K562 (cell line): ENCODE measurements around the gene TBL1XR1.

Source experiments
- ATF7 ChIP-seq: fragments of 450-650 bp; IDR thresholded peaks from 2 replicates; pipeline ENCODE4 v1.7.1; 2014; ENCODE audit warnings: mild to moderate bottlenecking, moderate library complexity
- CBFA2T3 ChIP-seq: fragments of 450-650 bp; IDR thresholded peaks from 2 replicates; pipeline ENCODE4 v1.6.1; 2017
- CEBPB ChIP-seq: fragments of 450-650 bp; IDR thresholded peaks from 2 replicates; pipeline ENCODE4 v1.6.1; 2016; ENCODE audit warnings: missing genetic modification characterization, missing compliant biosample characterization
- ESRRA ChIP-seq: fragments of 450-650 bp; IDR thresholded peaks from 2 replicates; pipeline ENCODE4 v1.6.1; 2014; ENCODE audit warnings: low read depth, mild to moderate bottlenecking, moderate library complexity, borderline replicate concordance
- FOXJ2 ChIP-seq: fragments of 200-800 bp; sonication (Bioruptor generic); IDR thresholded peaks from 2 replicates; pipeline ENCODE4 v1.6.1; 2016; ENCODE audit warnings: missing genetic modification characterization, missing compliant biosample characterization
- FOXK2 ChIP-seq, 2 experiments: fragments of 450-650 bp; IDR thresholded peaks in 1 of 2; conservative IDR thresholded peaks in 1 of 2; 2 replicates each; pipeline ENCODE4 v1.6.1; 2016; ENCODE audit warnings: low read depth in 2 of 2, mild to moderate bottlenecking in 1 of 2
- HMGN3 ChIP-seq: IDR thresholded peaks from 2 replicates; pipeline ENCODE4 v1.6.1; 2011; ENCODE audit warnings: borderline replicate concordance, low read depth, mild to moderate bottlenecking, mixed read lengths, low read length; ENCODE audit not compliant: insufficient read length; ENCODE audit errors: extremely low read depth
- POLR2A ChIP-seq: fragments of 450-650 bp; conservative IDR thresholded peaks from 2 replicates; pipeline ENCODE4 v1.6.1; 2016
- SP1 ChIP-seq: sonication (generic); formaldehyde crosslinking; IDR thresholded peaks from 2 replicates; pipeline ENCODE4 v1.8.1; 2022; ENCODE audit warnings: mild to moderate bottlenecking, missing genetic modification reagents
- SP2 ChIP-seq: IDR thresholded peaks from 2 replicates; pipeline ENCODE4 v1.6.1; 2011; ENCODE audit warnings: mild to moderate bottlenecking, low read depth, low read length, moderate library complexity; ENCODE audit not compliant: poor library complexity, severe bottlenecking; ENCODE audit errors: extremely low read depth
- STAT6 ChIP-seq: sonication (generic); formaldehyde crosslinking; IDR thresholded peaks from 2 replicates; pipeline ENCODE4 v1.8.1; 2023; ENCODE audit warnings: mild to moderate bottlenecking, missing genetic modification reagents
- TAF1 ChIP-seq: IDR thresholded peaks from 2 replicates; pipeline ENCODE4 v1.6.1; 2011; ENCODE audit warnings: mild to moderate bottlenecking, low read length, moderate library complexity; ENCODE audit not compliant: insufficient read depth, control insufficient read depth, severe bottlenecking; ENCODE audit errors: extremely low read depth
- ZBTB26 ChIP-seq: fragments of 450-650 bp; formaldehyde crosslinking; IDR thresholded peaks from 2 replicates; pipeline ENCODE4 v1.4.0; 2022; ENCODE audit warnings: missing genetic modification characterization

GRCh38 chr3:177111541-177111949, 85.7 kb downstream of the TBL1XR1 start:
- TF ChIP-seq ATF7 (no peak), FOXJ2 (tag) (no peak), SP1 (CRISPR knock-in tag) (no peak), CBFA2T3 (no peak), STAT6 (CRISPR knock-in tag) (no peak), TAF1 (no peak), CEBPB (no peak), HMGN3 (no peak), ESRRA (no peak), ZBTB26 (no peak), FOXK2 (conservative IDR thresholded peaks at IDR 0.05 in 1 of 2, IDR thresholded peaks at IDR 0.05 in 1 of 2; ENCODE audit: low read depth in 2 of 2) (no peak), SP2 (no peak), POLR2A (no peak)
